ENCODE measurements around the gene MAP2K2. TPM values are rescaled to one million over a fixed set of nuclear protein-coding genes. Genes with fewer than 3 reads are reported as not detected.

Gene MAP2K2
- polyA plus RNA-seq, 12 donors: 74.0 to 196 (median 100) TPM

DNA sequence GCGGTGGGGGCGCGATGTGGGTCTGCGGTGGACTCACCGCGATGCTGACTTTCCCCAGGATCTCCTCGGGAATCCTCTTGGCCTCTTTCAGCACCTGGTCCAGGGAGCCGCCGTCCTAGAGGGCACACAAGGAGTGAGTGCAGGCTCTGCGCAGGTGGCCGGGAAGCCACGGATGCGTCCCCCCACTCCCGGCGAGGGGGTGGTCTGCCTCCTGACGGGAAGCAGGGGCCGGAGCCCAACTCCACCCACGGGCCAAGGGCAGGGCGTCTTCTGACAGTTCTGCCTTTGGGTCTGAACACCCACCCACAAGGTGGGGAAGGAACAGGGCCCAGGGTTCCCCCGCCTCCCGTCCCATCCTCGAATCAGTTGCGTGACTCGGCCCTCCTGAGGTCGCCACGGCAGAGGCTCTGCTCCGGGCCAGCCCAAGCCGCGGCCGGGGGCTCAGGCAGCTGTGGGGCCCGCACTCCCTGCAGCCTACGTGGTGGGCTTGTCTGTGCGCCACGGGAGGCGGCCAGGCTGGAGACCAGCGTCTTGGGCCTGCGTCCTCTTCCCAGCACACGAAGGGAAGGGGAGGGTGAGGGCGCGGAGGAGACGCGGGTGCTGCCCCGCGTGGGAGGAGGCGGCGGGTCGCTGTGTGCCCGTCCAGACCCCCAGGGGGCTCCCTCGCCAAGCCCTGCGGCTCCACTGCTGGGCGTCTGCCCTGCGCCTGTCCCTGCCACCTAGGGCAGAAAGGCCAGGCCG is 21.4 kb downstream of the MAP2K2 start:
- DNase-seq: no peak

DNA sequence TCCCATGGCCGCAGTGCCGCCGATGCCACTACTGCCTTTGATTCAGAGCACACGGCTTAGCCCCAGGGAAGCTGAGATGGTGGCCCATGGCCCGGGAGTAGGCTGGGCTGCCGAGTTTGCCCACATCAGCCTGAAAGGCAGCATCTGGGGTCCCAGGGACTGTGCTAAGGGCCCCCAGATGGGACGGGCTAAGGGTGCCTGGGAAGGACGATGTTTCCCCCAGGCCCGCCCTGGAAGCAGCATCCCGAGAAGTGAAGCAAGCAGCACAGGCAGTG is 22.5 kb downstream of the MAP2K2 start:
- DNase-seq: no peak

GRCh38 chr19:4100647-4101495 is 23.1 kb downstream of the MAP2K2 start:
- no peak for DNase-seq

DNA sequence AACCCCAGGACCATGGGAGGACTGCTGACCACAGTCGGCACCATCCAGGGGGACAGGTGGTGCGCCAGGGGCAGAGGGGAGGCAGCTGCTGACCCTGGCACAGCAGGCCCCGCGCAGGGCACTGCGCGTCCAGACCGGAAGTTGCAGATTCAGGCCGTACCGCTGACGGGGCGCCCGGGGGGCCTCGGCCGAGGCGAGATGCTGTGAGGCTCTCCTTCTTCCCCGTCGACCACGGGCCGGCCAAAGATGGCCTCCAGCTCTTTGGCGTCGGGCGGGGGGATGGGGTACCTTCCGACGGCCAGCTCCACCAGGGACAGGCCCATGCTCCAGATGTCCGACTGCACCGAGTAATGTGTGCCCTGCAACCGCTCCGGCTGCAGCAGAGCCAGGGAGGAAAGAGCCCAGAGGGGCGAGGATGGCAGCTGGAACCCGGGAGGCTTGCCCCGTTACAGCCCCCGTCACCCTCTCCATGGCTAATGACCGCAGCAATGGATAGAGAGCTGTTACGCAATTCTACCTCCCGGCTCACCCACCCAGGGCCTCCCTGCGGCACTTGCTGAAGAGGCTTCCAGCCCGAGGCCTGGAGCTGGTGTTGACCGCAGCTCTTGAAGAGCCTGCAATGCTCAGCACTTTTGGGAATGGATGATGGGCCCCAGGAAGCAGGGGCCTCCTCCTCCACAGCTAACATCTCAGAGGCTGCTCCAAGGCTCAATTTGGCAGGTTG is 24.7 kb downstream of the MAP2K2 start:
- no peak for DNase-seq

GRCh38 chr19:4098493-4098892 is 25.4 kb downstream of the MAP2K2 start:
- DNase-seq: no peak

DNA sequence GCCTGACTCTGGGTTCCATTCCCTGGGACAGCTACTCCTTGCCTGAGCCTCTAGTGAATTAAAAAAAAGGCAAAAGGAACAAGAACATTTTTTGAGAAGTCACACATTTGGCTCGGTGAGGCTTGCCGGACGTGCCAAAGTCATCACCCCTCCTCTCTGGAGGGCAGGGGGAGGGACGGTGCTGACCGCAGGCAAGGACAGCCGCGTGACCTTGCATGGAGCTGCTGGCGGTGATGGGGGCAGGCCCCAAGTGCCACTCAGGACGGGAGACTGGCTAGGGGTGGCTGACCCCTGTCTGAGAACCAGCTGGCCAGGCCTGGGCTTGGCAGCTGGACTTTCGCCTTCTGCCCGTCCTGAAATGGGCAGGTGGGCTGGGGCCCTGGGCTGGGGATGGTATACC is 26.4 kb downstream of the MAP2K2 start:
- DNase-seq: no peak

DNA sequence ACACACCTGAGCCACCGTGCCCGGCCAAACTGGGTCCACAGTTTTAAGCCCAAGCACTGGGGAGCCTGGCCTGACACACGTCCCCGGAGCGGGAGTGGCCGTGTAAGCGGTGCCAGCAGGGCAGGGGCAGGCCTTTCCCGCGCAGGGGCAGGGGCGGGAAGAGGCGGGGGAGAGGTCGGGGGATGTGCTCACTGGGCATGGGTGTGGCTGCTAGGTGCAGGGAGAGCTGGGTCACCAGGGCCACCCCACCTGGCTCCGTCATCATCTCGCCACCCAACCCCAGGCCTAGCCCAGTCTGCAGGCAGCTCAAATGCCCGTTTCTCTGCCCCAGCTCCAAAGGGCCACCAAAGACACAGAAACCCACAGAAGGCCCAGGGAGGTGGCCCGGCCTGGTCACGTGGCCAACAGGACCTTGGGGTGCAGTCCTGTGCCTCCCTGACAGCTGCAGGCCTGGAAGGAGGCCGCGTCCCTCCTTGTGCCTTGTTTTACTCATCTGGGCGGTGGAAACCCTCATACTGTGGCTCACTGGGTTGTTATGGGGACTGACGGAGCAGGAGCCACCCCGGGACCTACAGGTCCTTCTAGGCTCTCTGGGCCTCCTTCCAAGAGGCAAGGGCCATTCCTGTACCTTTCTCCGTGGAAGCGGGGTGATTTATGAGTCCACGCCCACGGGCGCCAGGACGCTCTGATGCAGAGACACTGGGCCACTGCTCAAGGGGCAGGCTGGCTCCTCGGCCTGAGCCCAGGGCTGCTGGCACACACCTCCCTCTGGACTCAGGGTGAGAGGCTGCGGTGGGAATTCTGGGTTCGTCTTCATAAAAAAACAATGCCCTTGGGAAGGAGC is 27.7 kb downstream of the MAP2K2 start:
- DNase-seq: no peak

- DNase-seq: no peak
Observed at GRCh38 chr19:4095488-4095844, 28.5 kb downstream of the MAP2K2 start.

- DNase-seq: no peak
Observed at GRCh38 chr19:4094761-4095487, 29.0 kb downstream of the MAP2K2 start.

DNA sequence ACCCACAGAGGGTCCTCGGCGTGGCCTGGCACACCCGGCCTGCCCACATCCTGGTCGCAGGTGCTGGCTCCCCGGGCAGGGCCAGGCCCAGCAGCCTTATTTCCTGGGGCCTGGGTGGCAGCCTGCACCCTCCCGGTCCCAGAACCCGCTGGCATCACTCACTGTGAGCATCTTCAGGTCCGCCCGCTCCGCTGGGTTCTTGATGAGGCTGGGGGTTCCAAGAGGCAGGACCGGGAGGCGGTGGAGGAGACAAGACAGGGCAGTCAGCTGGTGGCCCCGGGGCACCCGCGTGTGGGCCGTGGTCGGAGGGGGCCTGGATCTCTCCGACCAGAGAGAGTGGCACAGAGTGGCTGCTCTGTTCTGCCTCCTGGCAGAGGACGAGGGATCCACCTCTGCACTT is 29.6 kb downstream of the MAP2K2 start:
- no peak for DNase-seq

- DNase-seq: no peak
Observed at GRCh38 chr19:4093643-4094175, 30.2 kb downstream of the MAP2K2 start.

- DNase-seq: no peak
Observed at GRCh38 chr19:4090356-4091220, 33.3 kb downstream of the MAP2K2 start.

GRCh38 chr19:4089946-4090345 is 34.0 kb downstream of the MAP2K2 start:
- no peak for DNase-seq

- DNase-seq: no peak
Observed at GRCh38 chr19:4089400-4089908, 34.5 kb downstream of the MAP2K2 start.

DNA sequence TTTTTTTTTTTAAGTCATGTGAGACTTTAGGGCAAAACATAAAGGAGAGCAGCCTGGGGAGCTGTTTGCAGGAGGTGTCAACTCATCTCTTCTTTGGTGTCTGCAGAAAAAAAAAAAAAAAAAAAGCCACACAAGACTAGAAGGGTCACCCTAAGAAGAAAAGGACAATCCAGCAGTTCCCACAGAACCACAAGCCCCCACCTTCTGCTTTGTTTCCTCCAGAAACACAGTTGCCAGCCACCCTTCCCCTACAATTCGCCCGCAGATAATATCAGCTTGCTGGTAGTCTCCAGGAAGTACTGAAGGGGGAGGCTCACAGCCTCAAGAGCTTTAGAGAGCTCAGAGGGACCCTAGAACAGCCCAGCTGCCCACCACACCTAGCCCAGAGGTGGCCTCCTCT is 34.9 kb downstream of the MAP2K2 start:
- no peak for DNase-seq

DNA sequence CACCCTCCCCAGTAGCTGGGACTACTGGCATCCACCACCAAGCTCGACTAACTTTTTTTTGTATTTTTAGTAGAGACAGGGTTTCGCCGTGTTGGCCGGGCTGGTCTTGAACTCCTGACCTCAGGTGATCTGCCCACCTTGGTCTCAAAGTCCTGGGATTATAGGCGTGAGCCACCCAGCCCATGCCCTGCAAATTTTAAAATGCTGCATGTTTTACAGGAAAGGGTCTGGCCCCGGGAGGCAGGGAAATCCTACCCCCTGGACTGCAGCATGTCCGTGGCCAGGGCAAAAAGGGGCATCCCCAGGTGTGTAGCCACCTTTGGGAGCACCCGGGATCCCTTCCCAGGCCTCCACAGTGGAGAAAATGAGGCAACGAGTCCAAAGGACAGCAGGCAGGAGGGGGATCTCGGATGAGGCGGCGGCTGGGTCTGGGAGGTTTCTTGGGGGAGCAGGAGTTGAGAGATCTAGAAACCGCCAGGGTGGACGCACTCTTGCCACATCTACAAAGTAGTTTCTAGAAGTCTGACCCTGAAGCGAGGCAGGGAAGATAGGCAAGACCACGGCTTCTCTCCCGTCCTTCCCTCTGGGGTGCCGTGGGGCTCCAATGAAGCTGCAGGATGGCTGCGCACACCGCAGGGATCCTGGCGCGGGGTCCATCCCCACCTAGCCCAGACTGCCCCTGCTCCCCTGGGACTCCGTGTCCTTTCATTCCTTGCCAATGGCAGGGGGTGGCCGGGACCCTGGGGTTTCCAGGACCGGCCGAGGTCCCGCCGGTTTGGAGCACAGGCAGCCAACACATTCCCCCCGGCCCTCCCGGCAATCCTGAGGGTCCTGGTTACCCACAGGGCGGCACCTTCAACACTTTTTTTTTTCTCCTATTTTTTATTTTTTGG is 35.9 kb downstream of the MAP2K2 start:
- DNase-seq: no peak

- DNase-seq: no peak
Observed at GRCh38 chr19:4086411-4086867, 37.5 kb downstream of the MAP2K2 start.

DNA sequence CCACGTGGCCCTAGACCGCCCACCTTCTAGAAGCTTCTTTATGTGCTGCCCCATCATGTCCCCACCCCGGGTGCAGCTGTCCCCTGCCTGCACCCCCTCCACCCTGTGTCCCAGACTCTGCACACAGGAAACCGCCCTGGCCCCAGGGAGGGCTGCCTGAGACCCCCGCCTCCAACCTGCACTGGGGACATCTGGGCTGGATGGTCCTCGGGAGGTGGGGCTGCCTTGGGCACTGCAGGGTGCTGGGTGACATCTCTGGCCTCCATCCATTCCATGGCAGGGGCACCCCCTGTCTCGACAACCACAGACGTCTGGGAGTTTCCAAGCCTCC is 39.4 kb downstream of the MAP2K2 start:
- no peak for DNase-seq
